Neural cell (in vitro differentiated cells): ENCODE data around the gene FOXO6.

ENCODE experiments used
- CTCF ChIP-seq: fragments of 450-650 bp; IDR thresholded peaks from 2 replicates; pipeline ENCODE4 v1.5.1; 2014; ENCODE audit warnings: antibody characterized with exemption, mild to moderate bottlenecking, moderate library complexity; ENCODE audit not compliant: poor library complexity, severe bottlenecking
- EZH2 ChIP-seq: fragments of 200-600, 300-800 bp; shearing (Covaris generic), sonication (generic); IDR thresholded peaks from 2 replicates; pipeline ENCODE4 v1.6.1; 2014; ENCODE audit warnings: antibody characterized with exemption, low read length, borderline replicate concordance, mild to moderate bottlenecking; ENCODE audit not compliant: insufficient read depth, poor library complexity, severe bottlenecking
- MXI1 ChIP-seq: fragments of 450-650 bp; conservative IDR thresholded peaks from 2 replicates; pipeline ENCODE4 v1.6.1; 2014; ENCODE audit warnings: antibody characterized with exemption, mild to moderate bottlenecking; ENCODE audit not compliant: poor library complexity, severe bottlenecking
- POLR2AphosphoS5 ChIP-seq: IDR thresholded peaks from 2 replicates; pipeline ENCODE4 v1.6.1; 2012
- RAD21 ChIP-seq: fragments of 450-650 bp; conservative IDR thresholded peaks from 2 replicates; pipeline ENCODE4 v1.6.1; 2014; ENCODE audit warnings: antibody characterized with exemption, mild to moderate bottlenecking, moderate library complexity
- REST ChIP-seq: IDR thresholded peaks from 2 replicates; pipeline ENCODE4 v1.6.1; 2012; ENCODE audit warnings: borderline replicate concordance

GRCh38 chr1:41365320-41365633 is 4.0 kb downstream of the FOXO6 start:
- TF ChIP-seq CTCF, result no peak
- TF ChIP-seq REST, result no peak
- no peak for TF ChIP-seq EZH2
- no peak for TF ChIP-seq MXI1
- no peak for TF ChIP-seq POLR2AphosphoS5
- no peak for TF ChIP-seq RAD21
